ENCODE results near the gene ELMO3.
A peak's percentile ranks its signal among the peaks of the same experiment; 100 is the strongest.

ELMO3 gene

GRCh38 chr16:67244387-67245185 lies 45.7 kb downstream of the ELMO3 start:
- no peak for FAIRE-seq

- no peak for FAIRE-seq
These were observed 46.3 kb downstream of the ELMO3 start for GRCh38 chr16:67245186-67245585.

GRCh38 chr16:67245674-67246080 lies 46.7 kb downstream of the ELMO3 start:
- no peak for FAIRE-seq

- no peak for FAIRE-seq
These were observed 47.3 kb downstream of the ELMO3 start for GRCh38 chr16:67246081-67246755.

GRCh38 chr16:67246756-67247191 lies 47.8 kb downstream of the ELMO3 start:
- no peak for FAIRE-seq

GRCh38 chr16:67247192-67248072 lies 48.5 kb downstream of the ELMO3 start, which contains the start of gene FHOD1:
FHOD1 (minus strand) TSS chr16:67247481; CDS start chr16:67247410, 71 bp downstream.
- FAIRE-seq = peak; percentile 96

GRCh38 chr16:67248073-67248400 lies 49.1 kb downstream of the ELMO3 start:
- FAIRE-seq = no peak

- FAIRE-seq = no peak
These were observed 49.7 kb downstream of the ELMO3 start, which contains the start of gene SLC9A5 for GRCh38 chr16:67248401-67249177. SLC9A5 (plus strand) TSS chr16:67248979; CDS start chr16:67249015, 36 bp downstream.

GRCh38 chr16:67249178-67250044 lies 50.5 kb downstream of the ELMO3 start:
- no peak for FAIRE-seq

GRCh38 chr16:67250045-67250327 lies 51.1 kb downstream of the ELMO3 start:
- no peak for FAIRE-seq

- FAIRE-seq = no peak
These were observed 53.9 kb downstream of the ELMO3 start for GRCh38 chr16:67252609-67253497.

All from G401.6 (cell line).